Measurements from ENCODE around the gene FOXD3.

FOXD3 gene

GRCh38 chr1:63368131-63368530 lies 45.8 kb downstream of the FOXD3 start:
- H3K27ac Mint-ChIP-seq = peak overlapping the region; percentile 78
- peaks cover 8% of the 10 kb centered on the region for H3K36me3 Mint-ChIP-seq
- peaks cover 30% of the 10 kb centered on the region for H3K4me1 Mint-ChIP-seq
- no peaks in the 10 kb centered on the region for H3K27me3 Mint-ChIP-seq
- no peaks in the 10 kb centered on the region for H3K9me3 Mint-ChIP-seq
- H3K4me3 Mint-ChIP-seq = peak overlapping the region; percentile 97
